Measurements from ENCODE around the gene CHCHD3. TPM values are rescaled to one million over a fixed set of nuclear protein-coding genes. Genes with fewer than 3 reads are reported as not detected.

Gene CHCHD3
- total RNA-seq, 1 donor from 2014 or later: 209 TPM

DNA sequence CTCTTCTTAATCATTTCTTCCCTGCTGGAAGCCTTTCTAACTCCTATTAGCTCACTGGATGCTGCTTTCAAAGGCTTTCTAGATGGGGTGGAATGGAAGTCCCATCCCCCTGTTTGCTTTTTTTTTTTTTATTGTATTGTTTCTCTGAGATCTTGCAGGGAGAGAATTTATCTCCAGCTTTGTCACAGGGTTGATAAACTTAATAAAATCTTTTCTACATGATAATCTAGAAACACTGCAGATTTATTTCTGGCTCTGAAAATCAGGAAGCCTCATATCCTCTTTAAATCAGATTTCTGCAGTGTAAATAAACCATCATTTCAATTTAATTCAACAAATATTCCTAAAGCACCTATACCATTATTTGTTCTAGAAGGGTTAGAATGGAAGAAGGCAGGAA is 37.2 kb upstream of the CHCHD3 start:
- Histone ChIP-seq H3K27ac (replicated peaks) (no peak overlapping the region), H3K27me3 (ENCODE audit: low read depth) (peaks cover 66% of the 10 kb centered on the region), H3K4me3 (no peak overlapping the region), H3K4me1 (no peaks in the 10 kb centered on the region), H3K9me3 (replicated peaks) (no peaks in the 10 kb centered on the region), H3K36me3 (no peaks in the 10 kb centered on the region)
- DNase-seq: no peak
- TF ChIP-seq, protein P1, sequence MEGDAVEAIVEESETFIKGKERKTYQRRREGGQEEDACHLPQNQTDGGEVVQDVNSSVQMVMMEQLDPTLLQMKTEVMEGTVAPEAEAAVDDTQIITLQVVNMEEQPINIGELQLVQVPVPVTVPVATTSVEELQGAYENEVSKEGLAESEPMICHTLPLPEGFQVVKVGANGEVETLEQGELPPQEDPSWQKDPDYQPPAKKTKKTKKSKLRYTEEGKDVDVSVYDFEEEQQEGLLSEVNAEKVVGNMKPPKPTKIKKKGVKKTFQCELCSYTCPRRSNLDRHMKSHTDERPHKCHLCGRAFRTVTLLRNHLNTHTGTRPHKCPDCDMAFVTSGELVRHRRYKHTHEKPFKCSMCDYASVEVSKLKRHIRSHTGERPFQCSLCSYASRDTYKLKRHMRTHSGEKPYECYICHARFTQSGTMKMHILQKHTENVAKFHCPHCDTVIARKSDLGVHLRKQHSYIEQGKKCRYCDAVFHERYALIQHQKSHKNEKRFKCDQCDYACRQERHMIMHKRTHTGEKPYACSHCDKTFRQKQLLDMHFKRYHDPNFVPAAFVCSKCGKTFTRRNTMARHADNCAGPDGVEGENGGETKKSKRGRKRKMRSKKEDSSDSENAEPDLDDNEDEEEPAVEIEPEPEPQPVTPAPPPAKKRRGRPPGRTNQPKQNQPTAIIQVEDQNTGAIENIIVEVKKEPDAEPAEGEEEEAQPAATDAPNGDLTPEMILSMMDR (IDR thresholded peaks at IDR 0.05; ENCODE audit: borderline replicate concordance): no peak
- intact Hi-C loops (cut with micrococcal nuclease): no loop called here

DNA sequence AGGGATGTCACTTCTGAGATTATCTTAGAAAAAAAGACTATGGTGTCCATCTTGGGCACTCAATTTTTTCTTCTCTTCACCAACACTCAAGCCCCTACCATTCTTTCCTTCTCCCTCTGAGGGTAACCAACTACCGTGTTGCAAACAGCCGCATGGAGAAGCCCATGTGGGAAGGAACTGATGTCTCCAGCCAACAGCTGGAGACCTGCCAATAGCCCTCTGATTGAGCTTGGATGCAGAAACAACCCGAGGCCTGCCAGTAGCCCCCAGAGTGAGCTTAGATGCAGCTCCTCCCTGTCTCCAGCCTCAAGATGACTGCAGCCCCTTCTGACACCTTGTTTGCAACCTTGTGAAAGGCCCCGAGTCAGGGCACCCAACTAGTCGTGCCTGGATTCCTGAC is 36.4 kb upstream of the CHCHD3 start:
- no peaks in the 10 kb centered on the region for H3K36me3 ChIP-seq
- no peaks in the 10 kb centered on the region for H3K4me1 ChIP-seq
- no peak overlapping the region for H3K4me3 ChIP-seq
- no peak for DNase-seq
- no peak overlapping the region for H3K27ac ChIP-seq (replicated peaks)
- no peaks in the 10 kb centered on the region for H3K9me3 ChIP-seq (replicated peaks)
- intact Hi-C loops (cut with micrococcal nuclease): no loop called here
- H3K27me3 ChIP-seq (ENCODE audit: low read depth): peaks cover 64% of the 10 kb centered on the region
- TF ChIP-seq, protein P1 (IDR thresholded peaks at IDR 0.05; ENCODE audit: borderline replicate concordance): no peak

DNA sequence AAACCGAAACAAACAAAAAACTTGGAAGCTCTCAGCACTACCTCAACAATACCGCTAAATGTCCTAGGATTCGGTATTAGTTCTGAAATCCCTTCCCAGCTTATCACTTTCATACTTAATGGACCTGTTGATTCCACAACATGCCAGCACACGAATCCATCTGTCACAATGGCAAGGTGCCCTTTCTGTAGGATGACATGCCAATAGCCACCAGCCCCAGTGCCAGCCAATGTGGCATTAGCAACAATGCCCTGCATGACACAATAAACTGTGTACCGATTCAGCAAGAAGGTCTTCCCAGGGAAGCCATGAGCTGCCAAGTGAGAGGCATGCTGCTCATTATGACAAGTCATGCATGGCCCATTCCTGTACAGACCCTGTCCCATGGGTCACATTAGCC is 35.6 kb upstream of the CHCHD3 start:
- Histone ChIP-seq H3K4me1 (no peaks in the 10 kb centered on the region), H3K27ac (replicated peaks) (no peak overlapping the region), H3K36me3 (no peaks in the 10 kb centered on the region), H3K4me3 (no peak overlapping the region), H3K27me3 (ENCODE audit: low read depth) (peaks cover 72% of the 10 kb centered on the region), H3K9me3 (replicated peaks) (no peaks in the 10 kb centered on the region)
- TF ChIP-seq, protein P1 (IDR thresholded peaks at IDR 0.05; ENCODE audit: borderline replicate concordance): no peak
- DNase-seq: no peak
- intact Hi-C loops (cut with micrococcal nuclease): no loop called here

DNA sequence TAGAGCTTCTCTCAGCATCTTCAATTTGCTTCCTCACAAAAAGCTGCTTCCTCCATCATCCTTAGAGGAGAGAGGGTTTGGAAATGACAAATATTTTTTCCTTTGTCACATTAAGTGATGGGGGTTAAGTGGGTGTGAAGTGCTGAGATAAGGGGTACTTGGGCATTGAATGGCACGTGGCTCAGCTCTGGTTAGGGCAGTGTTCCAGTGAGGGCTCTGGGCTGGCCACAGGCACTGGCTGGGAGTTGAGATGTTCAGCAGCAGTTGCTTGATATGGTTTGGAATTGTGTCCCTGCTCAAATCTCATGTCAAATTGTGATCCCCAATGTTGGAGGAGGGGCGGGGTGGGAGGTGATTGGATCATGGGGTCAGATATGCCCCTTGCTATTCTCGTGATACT is 33.7 kb upstream of the CHCHD3 start:
- Histone ChIP-seq H3K27me3 (ENCODE audit: low read depth) (peaks cover 79% of the 10 kb centered on the region), H3K36me3 (no peaks in the 10 kb centered on the region), H3K27ac (replicated peaks) (no peak overlapping the region), H3K4me3 (no peak overlapping the region), H3K4me1 (no peaks in the 10 kb centered on the region), H3K9me3 (replicated peaks) (peaks cover 2% of the 10 kb centered on the region)
- TF ChIP-seq, protein P1 (IDR thresholded peaks at IDR 0.05; ENCODE audit: borderline replicate concordance): no peak
- no peak for DNase-seq
- intact Hi-C loops (cut with micrococcal nuclease): no loop called here

DNA sequence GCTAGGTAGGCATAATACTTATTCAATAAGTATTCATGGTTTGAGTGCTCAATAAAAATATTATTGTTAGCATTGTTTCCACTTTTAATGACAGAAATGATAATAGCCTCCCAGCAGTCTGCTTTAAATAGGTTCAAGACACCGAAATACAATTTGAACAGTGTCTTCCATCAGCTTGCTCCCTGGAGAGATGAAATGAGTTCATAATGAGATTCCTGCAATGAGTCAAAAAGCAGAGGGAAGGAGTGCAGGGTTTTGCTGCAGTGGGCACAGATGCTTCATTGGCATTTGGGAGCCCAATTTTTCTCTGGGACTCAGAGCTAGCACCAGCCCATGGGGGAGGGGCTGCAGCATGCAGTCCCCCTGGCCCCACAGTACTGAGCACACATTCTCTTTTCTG is 32.6 kb upstream of the CHCHD3 start:
- no peaks in the 10 kb centered on the region for H3K4me1 ChIP-seq
- no peak overlapping the region for H3K4me3 ChIP-seq
- intact Hi-C loops (cut with micrococcal nuclease): no loop called here
- TF ChIP-seq, protein P1 (IDR thresholded peaks at IDR 0.05; ENCODE audit: borderline replicate concordance): no peak
- H3K27me3 ChIP-seq (ENCODE audit: low read depth): peaks cover 72% of the 10 kb centered on the region
- H3K27ac ChIP-seq (replicated peaks): no peak overlapping the region
- no peak for DNase-seq
- peaks cover 12% of the 10 kb centered on the region for H3K9me3 ChIP-seq (replicated peaks)
- no peaks in the 10 kb centered on the region for H3K36me3 ChIP-seq

DNA sequence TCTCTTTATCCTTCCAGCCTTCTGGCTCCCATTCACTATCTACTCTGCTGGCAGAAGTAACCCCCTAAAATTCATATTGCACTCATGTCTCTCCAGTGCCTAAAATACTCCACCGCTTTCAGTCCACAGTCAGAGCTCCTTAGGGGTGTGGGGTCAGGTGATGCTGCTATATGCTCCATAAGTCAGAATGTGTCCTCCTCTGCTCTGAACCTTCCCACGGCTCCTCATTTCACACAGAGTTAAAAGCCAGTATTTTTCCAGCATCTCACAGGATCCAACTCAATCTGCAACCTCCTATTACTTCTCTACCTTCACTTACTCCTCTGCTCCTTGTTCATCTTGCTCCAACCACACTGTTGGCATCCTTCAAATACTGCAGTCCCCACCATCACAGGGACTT is 31.1 kb upstream of the CHCHD3 start:
- DNase-seq: no peak
- Histone ChIP-seq H3K9me3 (replicated peaks) (peaks cover 25% of the 10 kb centered on the region), H3K27ac (replicated peaks) (no peak overlapping the region), H3K4me1 (no peaks in the 10 kb centered on the region), H3K4me3 (no peak overlapping the region), H3K36me3 (no peaks in the 10 kb centered on the region), H3K27me3 (ENCODE audit: low read depth) (peaks cover 71% of the 10 kb centered on the region)
- TF ChIP-seq, protein P1 (IDR thresholded peaks at IDR 0.05; ENCODE audit: borderline replicate concordance): no peak
- intact Hi-C loops (cut with micrococcal nuclease): no loop called here
